CD4-positive, alpha-beta T cell treated with Interleukin-21 for 1 hour (primary cell): ENCODE data around the gene DLX1.
"Not testable (repeated sequence)": the region's sequence is repeated elsewhere in the genome, so short reads cannot be mapped to it uniquely, and the experiment has no call there.

ENCODE experiments used
- DNase-seq: peaks from one replicate; pipeline ENCODE4 v3.0.0-alpha.2; 2020

Gene DLX1

GRCh38 chr2:172128484-172128883 lies 43.2 kb downstream of the DLX1 start:
- no peak for DNase-seq

GRCh38 chr2:172129404-172129803 lies 44.1 kb downstream of the DLX1 start:
- DNase-seq: no peak

GRCh38 chr2:172131713-172132555 lies 46.6 kb downstream of the DLX1 start:
- DNase-seq: no peak

- DNase-seq: no peak
Measured at GRCh38 chr2:172134270-172134669, 49.0 kb downstream of the DLX1 start.

- DNase-seq: no peak
Measured at GRCh38 chr2:172135446-172135845, 50.1 kb downstream of the DLX1 start.

- no peak for DNase-seq
Measured at GRCh38 chr2:172137109-172137508, 51.8 kb downstream of the DLX1 start.

GRCh38 chr2:172137943-172138342 lies 52.6 kb downstream of the DLX1 start:
- DNase-seq: no peak

GRCh38 chr2:172138727-172139126 lies 53.4 kb downstream of the DLX1 start:
- DNase-seq: not testable (repeated sequence)
